ENCODE data around the gene PBLD. TPM values are rescaled to one million over a fixed set of nuclear protein-coding genes. Genes with fewer than 3 reads are reported as not detected.
"Not testable (repeated sequence)": the region's sequence is repeated elsewhere in the genome, so short reads cannot be mapped to it uniquely, and the experiment has no call there.

Gene PBLD
- total RNA-seq, 1 donor from 2014 or later: 4.2 TPM

- DNase-seq: not testable (repeated sequence)
These were observed 53.6 kb downstream of the PBLD start for GRCh38 chr10:68278906-68279753.

DNA sequence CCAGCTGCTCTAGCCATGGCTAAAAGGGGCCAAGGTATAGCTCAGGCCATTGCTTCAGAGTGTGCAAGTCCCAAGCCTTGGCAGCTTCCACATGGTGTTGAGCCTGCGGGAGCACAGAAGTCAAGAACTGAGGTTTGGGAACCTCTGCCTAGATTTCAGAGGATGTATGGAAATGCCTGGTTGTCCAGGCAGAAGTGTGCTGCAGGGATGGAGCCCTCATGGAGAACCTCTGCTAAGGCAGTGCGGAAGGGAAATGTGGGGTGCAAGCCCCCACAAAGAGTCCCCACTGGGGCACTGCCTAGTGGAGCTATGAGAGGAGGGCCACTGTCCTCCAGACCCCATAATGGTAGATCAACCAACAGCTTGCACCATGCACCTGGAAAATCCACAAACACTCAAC lies 54.9 kb downstream of the PBLD start:
- DNase-seq: not testable (repeated sequence)

GRCh38 chr10:68276224-68276623 lies 56.5 kb downstream of the PBLD start:
- no peak for DNase-seq

- no peak for DNase-seq
These were observed 57.1 kb downstream of the PBLD start for GRCh38 chr10:68275600-68276126.

DNA sequence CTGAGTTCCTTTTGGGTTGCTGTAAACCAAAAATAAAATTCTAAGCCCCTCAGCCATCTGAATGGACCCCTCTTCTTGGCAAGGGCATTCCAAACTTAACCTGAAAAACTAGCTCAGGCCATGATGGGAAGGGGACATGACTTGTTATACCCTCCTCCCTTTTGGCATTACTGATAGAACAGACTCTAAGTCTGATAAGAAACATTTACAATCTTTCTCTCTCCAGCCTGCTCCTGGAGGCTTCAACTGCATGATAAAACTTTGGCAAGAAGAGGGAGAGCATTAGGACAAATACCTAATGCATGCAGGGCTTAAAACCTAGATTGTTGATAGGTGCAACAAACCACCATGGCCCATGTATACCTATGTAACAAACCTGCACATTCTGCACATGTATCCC lies 59.9 kb downstream of the PBLD start:
- DNase-seq: no peak

GRCh38 chr10:68271196-68271882 lies 61.4 kb downstream of the PBLD start:
- DNase-seq: no peak

DNA sequence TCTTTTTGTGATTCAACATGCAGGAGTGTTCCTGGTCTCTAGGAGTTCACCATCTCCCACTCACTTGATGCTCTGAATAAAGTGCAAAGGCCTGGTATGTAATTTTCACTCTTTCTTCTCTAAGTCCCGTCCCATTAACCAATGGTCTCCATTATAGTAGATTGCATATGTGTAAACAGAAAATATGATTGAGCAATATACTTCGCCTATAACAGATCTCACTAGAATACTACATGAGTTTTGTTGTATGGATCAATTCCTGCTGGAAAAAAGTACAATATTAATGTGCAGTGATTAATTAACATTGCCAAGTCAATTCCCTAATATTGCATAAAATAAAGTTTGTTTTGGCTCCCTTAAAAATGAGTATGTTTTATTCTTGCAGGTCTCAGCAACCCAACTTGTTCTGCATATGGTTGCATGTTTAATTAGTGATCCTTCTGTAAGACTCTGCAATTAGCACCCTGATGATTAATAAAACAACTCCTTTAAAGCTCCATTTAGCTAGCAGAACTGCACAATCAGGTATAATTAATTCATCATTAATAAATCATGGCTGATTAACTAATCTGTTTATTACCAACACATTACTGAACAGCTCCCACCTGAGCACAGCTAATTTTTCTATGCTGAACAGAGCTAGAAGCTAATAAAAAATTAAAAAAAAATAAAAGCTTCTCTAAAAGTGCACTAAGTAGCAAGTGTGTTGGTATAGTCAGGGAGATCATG lies 63.0 kb downstream of the PBLD start:
- DNase-seq: no peak

DNA sequence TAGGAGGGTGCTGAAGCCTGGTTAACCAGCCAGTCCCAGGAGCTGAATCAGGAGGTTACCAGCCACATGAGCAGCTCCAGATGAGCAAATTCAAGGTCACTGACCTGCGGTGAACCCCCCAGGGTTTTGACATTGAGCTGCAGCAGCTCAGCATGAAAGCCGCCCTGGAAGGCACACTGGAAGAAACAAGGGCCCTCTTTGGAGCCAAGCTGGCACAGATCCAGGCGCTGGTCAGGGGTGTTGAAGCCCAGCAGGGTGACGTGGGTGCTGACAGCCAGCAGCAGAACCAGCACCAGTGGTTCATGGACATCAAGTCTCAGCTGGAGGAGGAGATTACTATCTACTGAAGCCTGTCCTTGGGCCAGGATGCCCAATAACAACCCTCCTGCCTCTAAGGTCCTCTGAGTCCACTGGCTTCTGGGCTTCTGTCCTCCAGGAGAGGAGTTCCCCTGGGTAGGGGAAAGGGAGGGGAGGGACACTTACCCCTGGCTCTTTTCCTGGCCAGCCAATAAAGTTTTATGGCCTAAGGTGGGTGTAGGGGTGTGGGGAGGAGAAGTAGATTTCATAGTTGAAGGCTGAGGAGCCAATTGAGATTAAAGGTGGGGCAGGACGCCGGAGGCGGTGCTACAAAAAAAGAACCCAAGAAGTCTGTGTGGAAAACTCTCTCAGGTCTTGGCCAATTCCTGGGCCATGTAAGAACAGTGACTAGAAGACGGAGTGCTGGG lies 71.4 kb downstream of the PBLD start:
- DNase-seq: no peak

GRCh38 chr10:68253346-68253745 lies 79.4 kb downstream of the PBLD start:
- no peak for DNase-seq

DNA sequence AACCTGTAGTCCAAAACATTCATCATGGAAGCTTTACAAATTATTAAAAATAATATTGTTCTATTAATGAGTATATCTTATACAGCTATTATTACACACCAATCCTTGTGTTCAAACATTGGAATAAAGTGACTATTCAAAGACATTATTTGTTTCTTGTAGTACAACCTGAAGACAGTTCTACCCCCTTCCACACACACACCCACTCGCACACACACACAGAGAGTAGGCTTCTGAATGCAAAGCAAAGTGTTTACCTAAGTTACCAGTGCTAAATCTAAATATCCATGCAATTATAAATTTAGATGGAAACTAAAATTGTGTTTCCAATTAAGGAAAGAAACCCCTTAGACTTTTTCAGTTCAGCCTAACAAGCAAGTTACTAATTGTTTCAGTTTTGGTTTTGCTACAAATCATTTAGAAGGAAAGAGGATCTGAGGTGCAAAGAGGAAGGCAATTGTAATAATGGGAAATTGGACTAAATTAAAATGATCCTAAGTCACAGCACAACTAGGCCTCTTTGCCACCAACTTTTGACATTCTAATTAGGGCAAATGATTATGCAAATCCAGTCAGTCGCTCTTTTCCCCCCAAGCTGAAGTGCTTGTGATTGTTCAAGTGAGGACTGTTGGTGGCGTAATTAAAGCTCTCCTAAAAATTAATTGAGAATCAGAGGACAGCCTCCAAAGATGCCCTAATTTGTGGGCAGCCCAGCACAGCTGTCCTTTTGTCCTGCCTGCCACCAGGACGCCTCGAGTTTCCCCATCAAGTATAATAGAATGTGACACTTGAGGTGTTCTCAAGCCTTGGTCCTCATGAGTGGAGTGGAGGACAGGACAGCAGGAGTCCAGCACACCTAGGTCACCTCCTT lies 80.9 kb downstream of the PBLD start:
- DNase-seq: no peak

DNA sequence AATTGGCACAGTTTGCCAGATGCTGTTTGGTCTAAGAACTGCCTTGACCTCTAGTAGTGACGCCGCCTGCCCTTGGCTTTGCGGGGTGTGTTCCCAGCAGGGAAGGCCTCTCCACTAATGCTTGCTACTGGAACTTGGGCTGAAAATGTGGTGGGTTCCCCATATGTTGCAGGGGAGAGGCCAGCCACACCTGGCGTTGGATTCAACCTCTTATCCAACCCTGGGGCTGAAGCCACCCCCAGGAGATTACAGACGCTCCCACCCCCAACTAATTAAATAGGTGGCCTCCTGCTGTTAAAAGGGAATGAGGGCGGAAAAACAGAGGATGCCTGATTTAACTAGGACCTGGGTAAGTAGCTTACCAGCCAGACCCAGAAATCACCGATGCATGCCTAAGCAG lies 81.6 kb downstream of the PBLD start:
- no peak for DNase-seq

DNA sequence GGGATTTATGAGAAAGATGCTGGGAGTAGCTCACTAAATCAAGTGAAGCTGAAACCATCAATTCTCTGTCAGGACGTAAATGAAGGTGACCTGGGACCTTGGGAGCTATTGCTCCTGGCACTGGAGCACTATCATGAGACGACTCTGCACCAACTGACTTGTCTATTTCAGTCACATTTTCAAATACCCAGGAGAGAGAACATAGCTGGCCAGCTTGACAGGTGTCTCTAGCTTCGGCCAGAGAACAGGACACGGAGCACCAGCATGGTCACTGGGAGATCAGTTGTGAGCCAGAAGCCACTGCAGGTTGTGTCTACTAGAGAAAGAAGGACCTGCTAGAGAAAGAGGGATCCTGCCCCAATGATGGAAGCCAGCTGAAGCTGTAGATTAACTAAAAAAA lies 83.4 kb downstream of the PBLD start:
- DNase-seq: no peak

GRCh38 chr10:68247931-68248330 lies 84.8 kb downstream of the PBLD start:
- DNase-seq: no peak

DNA sequence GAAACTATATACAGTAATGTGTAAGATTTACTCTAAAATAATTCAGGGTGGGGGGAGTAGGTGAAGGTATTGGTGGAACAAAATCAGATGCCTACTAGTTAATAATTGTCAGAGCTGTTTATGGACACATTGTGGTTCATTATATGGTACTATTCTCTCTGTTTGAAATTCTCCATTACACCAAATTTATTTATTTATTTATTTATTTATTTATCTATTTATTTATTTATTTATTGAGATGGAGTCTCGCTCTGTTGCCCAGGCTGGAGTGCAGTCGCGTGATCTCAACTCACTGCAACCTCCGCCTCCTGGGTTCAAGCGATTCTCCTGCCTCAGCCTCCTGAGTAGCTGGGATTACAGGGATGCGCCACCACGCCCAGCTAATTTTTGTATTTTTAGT lies 86.3 kb downstream of the PBLD start:
- not testable (repeated sequence) for DNase-seq

DNA sequence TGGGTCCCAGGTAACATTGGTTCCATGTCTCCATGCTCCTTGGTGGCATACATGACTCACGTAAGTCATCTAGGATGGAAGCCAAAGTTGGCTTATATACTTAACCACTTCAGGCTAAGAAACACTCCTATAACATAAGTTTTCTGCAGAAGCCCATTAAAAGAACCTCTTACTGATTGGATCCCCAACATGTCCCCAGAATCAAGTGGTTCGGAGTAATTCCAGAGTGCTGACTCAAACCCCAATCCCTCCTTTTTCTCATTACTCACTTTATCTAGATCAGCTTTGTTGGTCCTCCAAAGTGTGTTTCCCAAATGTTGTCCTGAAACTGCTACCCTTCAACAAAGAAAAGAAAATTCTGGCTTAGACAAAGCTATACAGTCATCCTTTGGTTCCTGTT lies 90.7 kb downstream of the PBLD start:
- DNase-seq: no peak

DNA sequence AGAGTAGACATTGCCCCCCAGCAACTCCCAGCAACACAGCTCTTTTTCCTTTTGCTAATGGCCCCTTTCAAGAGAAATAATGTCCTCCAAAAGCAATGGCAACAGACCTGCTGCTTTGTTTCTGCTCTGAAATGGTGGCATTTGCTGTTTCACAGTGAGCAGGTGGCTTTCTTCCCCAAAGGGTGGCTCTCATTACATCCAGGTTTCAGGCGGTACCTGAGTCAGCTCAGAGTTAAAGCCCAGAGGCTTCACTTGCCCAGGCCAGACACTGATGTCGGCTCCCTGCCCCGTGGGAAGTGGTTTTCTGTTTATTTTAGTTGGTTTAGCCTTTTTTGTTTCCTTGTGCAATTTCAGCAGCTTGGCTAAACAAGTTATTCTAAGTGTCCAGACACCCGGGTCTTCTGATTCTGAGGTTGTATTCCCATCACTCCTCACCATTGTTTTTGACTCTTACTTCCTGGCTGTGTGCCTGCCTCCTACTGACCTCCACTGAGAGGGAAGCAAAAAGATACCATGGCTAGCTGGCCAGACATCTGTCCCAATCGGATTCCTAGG lies 93.1 kb downstream of the PBLD start:
- DNase-seq: no peak

DNA sequence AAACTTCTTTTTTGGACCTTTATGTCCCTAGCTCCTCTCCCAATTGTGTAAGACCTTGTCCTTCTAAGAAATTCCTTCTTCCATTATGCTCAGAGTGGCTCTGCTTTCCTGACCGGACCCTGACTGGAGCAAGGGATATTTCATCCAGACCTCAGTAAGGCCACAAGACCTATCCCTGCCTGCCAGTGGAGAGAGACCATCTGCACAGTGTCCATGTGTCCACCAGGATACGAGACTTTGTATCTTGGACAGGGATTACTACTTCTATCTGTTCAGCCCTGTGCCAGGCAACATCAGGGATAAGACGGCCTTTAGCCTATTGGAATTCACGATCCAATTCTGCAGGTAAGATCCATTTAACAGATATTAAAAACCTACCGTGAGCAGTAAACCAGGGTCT lies 93.7 kb downstream of the PBLD start:
- no peak for DNase-seq

- no peak for DNase-seq
These were observed 94.4 kb downstream of the PBLD start for GRCh38 chr10:68238371-68238770.

- no peak for DNase-seq
These were observed 95.6 kb downstream of the PBLD start for GRCh38 chr10:68237173-68237572.

GRCh38 chr10:68235581-68235980 lies 97.1 kb downstream of the PBLD start:
- DNase-seq: no peak

DNA sequence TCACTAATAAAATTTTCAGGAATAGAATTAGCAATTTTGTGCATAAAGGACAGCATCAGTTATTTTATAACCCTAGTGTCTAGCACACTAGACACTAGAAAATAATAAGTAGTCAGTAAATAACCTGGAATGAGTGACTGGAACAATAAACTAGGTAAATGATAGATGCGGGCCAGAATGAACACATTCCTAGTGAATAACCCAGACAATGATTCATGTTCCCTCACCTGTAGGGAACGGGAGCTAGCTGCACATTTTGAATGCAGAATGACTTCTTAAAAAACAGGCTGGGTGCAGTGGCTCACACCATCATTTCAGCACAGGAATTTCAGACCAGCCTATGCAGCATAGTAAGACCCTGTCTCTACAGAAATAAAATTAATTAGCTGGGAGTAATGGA lies 97.6 kb downstream of the PBLD start:
- DNase-seq: no peak

Data from skin of body (tissue), 2 donors.